Liver (tissue), 9 donors: ENCODE data around the gene GOT2. TPM values are rescaled to one million over a fixed set of nuclear protein-coding genes. Genes with fewer than 3 reads are reported as not detected.
A peak's percentile ranks its signal among the peaks of the same experiment; 100 is the strongest.

Source experiments
- DNase-seq: peaks from one replicate; pipeline ENCODE4 v3.0.0-alpha.2; 2017; ENCODE audit warnings: low spot score
- H3K27ac ChIP-seq, 2 donors: one replicate each; pipeline ENCODE4 v1.7.0; 2013; ENCODE audit warnings: inconsistent platforms in 2 of 2, low read length in 2 of 2, control low read depth in 1 of 2, low read depth in 1 of 2, mild to moderate bottlenecking in 1 of 2
- H3K27me3 ChIP-seq, 4 donors: one replicate each; pipeline versions ENCODE4 v1.6.1 to v1.7.0; 2013; ENCODE audit warnings: low read length in 3 of 4, inconsistent platforms in 1 of 4, mild to moderate bottlenecking in 1 of 4, moderate library complexity in 1 of 4; ENCODE audit not compliant: control insufficient read depth in 4 of 4, insufficient read depth in 4 of 4
- H3K36me3 ChIP-seq, 4 donors: one replicate each; pipeline versions ENCODE4 v1.6.1 to v1.7.0; 2013; ENCODE audit warnings: low read length in 3 of 4, mild to moderate bottlenecking in 3 of 4, low read depth in 1 of 4, moderate library complexity in 1 of 4; ENCODE audit not compliant: control insufficient read depth in 4 of 4, insufficient read depth in 3 of 4
- H3K4me1 ChIP-seq, 4 donors: one replicate each; pipeline versions ENCODE4 v1.6.1 to v1.7.0; 2013; ENCODE audit warnings: low read length in 3 of 4, mild to moderate bottlenecking in 3 of 4, moderate library complexity in 1 of 4; ENCODE audit not compliant: control insufficient read depth in 4 of 4, insufficient read depth in 4 of 4
- H3K4me3 ChIP-seq, 3 donors: one replicate each; pipeline versions ENCODE4 v1.6.1 to v1.7.0; 2013; ENCODE audit warnings: low read length in 3 of 3, control low read depth in 1 of 3, low read depth in 1 of 3, mild to moderate bottlenecking in 1 of 3
- H3K9ac ChIP-seq, 2 donors: one replicate each; pipeline ENCODE4 v1.7.0; 2013; ENCODE audit warnings: low read length in 2 of 2, mild to moderate bottlenecking in 2 of 2, moderate library complexity in 2 of 2, control low read depth in 1 of 2, low read depth in 1 of 2
- H3K9me3 ChIP-seq, 4 donors: one replicate each; pipeline versions ENCODE4 v1.6.1 to v1.7.0; 2013; ENCODE audit warnings: low read length in 3 of 4; ENCODE audit not compliant: control insufficient read depth in 4 of 4
- EGR1 ChIP-seq, 2 donors: IDR thresholded peaks; 2 replicates each; pipeline ENCODE4 v1.6.1; 2016 to 2018; ENCODE audit warnings: antibody characterized with exemption in 2 of 2, low read depth in 2 of 2
- FOXA2 ChIP-seq: IDR thresholded peaks from 2 replicates; pipeline ENCODE4 v1.6.1; 2016; ENCODE audit warnings: antibody characterized with exemption
- GABPA ChIP-seq, 2 donors: IDR thresholded peaks in 1 of 2; conservative IDR thresholded peaks in 1 of 2; 2 replicates each; pipeline ENCODE4 v1.6.1; 2016; ENCODE audit warnings: antibody characterized with exemption in 2 of 2, mild to moderate bottlenecking in 1 of 2, moderate library complexity in 1 of 2
- HNF4A ChIP-seq, 2 donors: conservative IDR thresholded peaks; 2 replicates each; pipeline ENCODE4 v1.6.1; 2016; ENCODE audit warnings: antibody characterized with exemption in 2 of 2, mild to moderate bottlenecking in 2 of 2
- HNF4G ChIP-seq: IDR thresholded peaks from 2 replicates; pipeline ENCODE4 v1.6.1; 2016; ENCODE audit warnings: antibody characterized with exemption
- JUND ChIP-seq, 2 donors: IDR thresholded peaks; 2 replicates each; pipeline ENCODE4 v1.6.1; 2016; ENCODE audit warnings: antibody characterized with exemption in 2 of 2
- NR2F2 ChIP-seq: IDR thresholded peaks from 2 replicates; pipeline ENCODE4 v1.6.1; 2016; ENCODE audit warnings: antibody characterized with exemption
- RAD21 ChIP-seq, 2 donors: IDR thresholded peaks; 2 replicates each; pipeline ENCODE4 v1.6.1; 2016; ENCODE audit warnings: antibody characterized with exemption in 2 of 2, mild to moderate bottlenecking in 2 of 2
- RXRA ChIP-seq, 2 donors: IDR thresholded peaks; 2 replicates each; pipeline ENCODE4 v1.6.1; 2017 to 2018; ENCODE audit warnings: antibody characterized with exemption in 2 of 2, mild to moderate bottlenecking in 1 of 2
- SP1 ChIP-seq: IDR thresholded peaks from 2 replicates; pipeline ENCODE4 v1.6.1; 2018; ENCODE audit warnings: antibody characterized with exemption, mild to moderate bottlenecking
- TAF1 ChIP-seq: conservative IDR thresholded peaks from 2 replicates; pipeline ENCODE4 v1.6.1; 2016; ENCODE audit warnings: antibody characterized with exemption, mild to moderate bottlenecking
- YY1 ChIP-seq: IDR thresholded peaks from 2 replicates; pipeline ENCODE4 v1.6.1; 2016; ENCODE audit warnings: antibody characterized with exemption, mild to moderate bottlenecking
- WGBS: extraction: QIAGEN DNeasy Blood & Tissue Kit; methylation state at CpG from one replicate; pipeline ENCODE4 v1.1.7; 2013; 5-methylcytosine and 5-hydroxymethylcytosine counted together
- polyA plus RNA-seq, 2 donors: library from polyadenylated mRNA; stranded (reverse) in 1 of 2; unstranded in 1 of 2; fragments of 200-250 nt in 1 of 2; fragments of >200 nt in 1 of 2; fragmentation: Nextera tagmentation in 1 of 2; extraction: Ambion mirVana in 1 of 2; gene quantifications; one replicate each; pipeline versions ENCODE4 v1.2.1 to v1.2.3, GENCODE V29; 2013 to 2015
- total RNA-seq, 2 donors: library from RNA; depleted of rRNA; stranded (reverse); fragments of >200 nt; gene quantifications; one replicate each; pipeline ENCODE4 v1.2.3, GENCODE V29; 2014
- TF ChIP-seq, protein P1 (sequence below): IDR thresholded peaks from 2 replicates; pipeline ENCODE4 v1.6.1; 2016; ENCODE audit warnings: antibody characterized with exemption, mild to moderate bottlenecking
- TF ChIP-seq, protein P2 (sequence below): IDR thresholded peaks from 2 replicates; pipeline ENCODE4 v1.6.1; 2016; ENCODE audit warnings: antibody characterized with exemption
- TF ChIP-seq, protein P3 (sequence below): fragments of 150-350 bp; IDR thresholded peaks from 2 replicates; pipeline ENCODE4 v1.5.1; 2017; ENCODE audit warnings: improper control_type of control experiment, low read depth, low read length; ENCODE audit not compliant: missing input control
- TF ChIP-seq, protein P4 (sequence below): IDR thresholded peaks from 2 replicates; pipeline ENCODE4 v1.6.1; 2016; ENCODE audit warnings: antibody characterized with exemption
- donor health status: healthy.
- donor health status: healthy.
- donor health status: healthy.
- donor health status: healthy.
- donor health status: healthy.

Gene GOT2
- total and polyA plus RNA-seq, 4 donors: 80.2 to 216 (median 136) TPM

DNA sequence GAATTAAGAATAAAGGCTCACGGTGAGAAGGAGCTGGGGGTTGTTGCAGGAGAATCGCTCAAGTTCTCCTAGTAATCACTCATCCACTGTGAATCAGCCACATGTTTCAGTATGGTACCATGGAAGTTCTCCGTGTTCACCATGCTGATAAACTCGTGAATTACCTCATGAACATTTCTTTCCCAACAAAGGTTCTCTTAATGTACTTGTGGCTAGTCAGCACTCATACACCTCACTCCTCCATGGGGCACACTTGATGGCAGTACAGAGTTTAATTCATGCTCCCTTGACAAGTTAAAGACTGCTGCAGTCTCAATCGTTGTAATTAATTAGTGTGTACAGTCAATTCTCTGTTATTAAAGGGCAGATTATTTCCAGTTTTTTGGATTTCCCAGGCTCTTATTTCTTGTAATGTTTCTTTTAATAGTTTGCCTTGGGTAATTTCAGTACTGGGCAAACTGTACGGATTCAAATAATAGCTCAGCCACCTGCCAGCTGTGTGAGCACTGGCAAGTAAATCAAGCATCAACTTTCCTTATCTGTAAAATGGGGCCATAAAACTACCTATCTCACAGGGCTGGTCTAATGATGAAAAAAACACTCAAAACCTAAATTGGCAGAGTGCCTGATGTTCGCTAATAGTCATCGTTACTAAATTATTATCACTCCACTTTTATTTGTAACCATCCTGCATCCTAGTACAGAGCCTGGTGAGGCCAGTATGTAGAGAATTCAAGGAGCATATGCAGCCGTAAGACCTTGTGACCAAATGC is 6.1 kb downstream of the GOT2 start:
- TF ChIP-seq TAF1 (no peak), HNF4A (conservative IDR thresholded peaks at IDR 0.05) (peak in 1 of 2 donors; percentile 4), GABPA (IDR thresholded peaks at IDR 0.05 in 1 of 2, conservative IDR thresholded peaks at IDR 0.05 in 1 of 2) (no peak), HNF4G (no peak), JUND (IDR thresholded peaks at IDR 0.05) (no peak), YY1 (no peak), EGR1 (IDR thresholded peaks at IDR 0.05; ENCODE audit: low read depth in 2 of 2) (no peak)
- TF ChIP-seq, protein P1, sequence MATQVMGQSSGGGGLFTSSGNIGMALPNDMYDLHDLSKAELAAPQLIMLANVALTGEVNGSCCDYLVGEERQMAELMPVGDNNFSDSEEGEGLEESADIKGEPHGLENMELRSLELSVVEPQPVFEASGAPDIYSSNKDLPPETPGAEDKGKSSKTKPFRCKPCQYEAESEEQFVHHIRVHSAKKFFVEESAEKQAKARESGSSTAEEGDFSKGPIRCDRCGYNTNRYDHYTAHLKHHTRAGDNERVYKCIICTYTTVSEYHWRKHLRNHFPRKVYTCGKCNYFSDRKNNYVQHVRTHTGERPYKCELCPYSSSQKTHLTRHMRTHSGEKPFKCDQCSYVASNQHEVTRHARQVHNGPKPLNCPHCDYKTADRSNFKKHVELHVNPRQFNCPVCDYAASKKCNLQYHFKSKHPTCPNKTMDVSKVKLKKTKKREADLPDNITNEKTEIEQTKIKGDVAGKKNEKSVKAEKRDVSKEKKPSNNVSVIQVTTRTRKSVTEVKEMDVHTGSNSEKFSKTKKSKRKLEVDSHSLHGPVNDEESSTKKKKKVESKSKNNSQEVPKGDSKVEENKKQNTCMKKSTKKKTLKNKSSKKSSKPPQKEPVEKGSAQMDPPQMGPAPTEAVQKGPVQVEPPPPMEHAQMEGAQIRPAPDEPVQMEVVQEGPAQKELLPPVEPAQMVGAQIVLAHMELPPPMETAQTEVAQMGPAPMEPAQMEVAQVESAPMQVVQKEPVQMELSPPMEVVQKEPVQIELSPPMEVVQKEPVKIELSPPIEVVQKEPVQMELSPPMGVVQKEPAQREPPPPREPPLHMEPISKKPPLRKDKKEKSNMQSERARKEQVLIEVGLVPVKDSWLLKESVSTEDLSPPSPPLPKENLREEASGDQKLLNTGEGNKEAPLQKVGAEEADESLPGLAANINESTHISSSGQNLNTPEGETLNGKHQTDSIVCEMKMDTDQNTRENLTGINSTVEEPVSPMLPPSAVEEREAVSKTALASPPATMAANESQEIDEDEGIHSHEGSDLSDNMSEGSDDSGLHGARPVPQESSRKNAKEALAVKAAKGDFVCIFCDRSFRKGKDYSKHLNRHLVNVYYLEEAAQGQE: no peak
- H3K4me1 ChIP-seq: peaks cover 11 to 84% (median 76%) of the 10 kb centered on the region in 4 donors
- peak overlapping the region; percentile 86 to 96 for H3K27ac ChIP-seq
- no peaks in the 10 kb centered on the region for H3K27me3 ChIP-seq
- no peak overlapping the region for H3K4me3 ChIP-seq
- 47% methylated on average over 9 of the region's 9 CpGs for WGBS
- peaks cover 0 to 6% (median under 1%) of the 10 kb centered on the region in 4 donors for H3K36me3 ChIP-seq
- no peak for DNase-seq
- H3K9ac ChIP-seq: peak overlapping the region in 1 of 2 donors; percentile 94
- H3K9me3 ChIP-seq: no peaks in the 10 kb centered on the region

DNA sequence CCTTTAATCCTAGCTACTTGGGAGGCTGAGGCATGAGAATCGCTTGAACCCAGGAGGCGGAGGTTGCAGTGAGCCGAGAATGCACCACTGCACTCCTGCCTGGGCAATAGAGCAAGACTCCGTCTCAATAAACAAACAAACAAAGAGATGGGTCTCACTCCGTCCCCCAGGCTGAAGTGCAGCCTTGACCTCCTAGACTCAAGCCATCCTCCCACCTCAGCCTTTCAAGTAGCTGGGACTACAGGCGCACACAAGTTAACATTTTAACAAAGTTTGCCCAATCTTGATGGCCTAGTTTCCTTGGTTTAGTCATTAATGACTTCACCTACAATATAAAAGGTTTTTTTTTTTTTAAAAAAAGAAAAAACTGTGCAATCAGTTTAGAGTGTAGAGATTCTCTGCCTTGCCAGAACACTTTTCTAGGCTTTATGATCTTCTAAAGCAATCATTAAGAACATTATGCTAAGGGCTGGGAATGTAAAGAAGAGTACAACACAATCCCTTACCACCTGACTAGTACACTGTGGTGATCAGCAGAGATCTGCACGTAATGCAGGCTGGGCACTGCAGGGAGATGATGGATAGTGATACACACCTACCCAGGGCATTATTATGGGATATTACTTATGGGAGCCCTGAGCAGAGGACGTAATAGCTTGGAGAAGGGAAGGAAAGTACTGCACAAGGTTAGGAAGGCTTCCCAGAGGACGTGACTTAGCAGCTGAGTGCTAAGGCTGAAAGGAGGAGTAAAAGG is 6.9 kb downstream of the GOT2 start:
- H3K4me3 ChIP-seq: no peak overlapping the region
- H3K9me3 ChIP-seq: no peaks in the 10 kb centered on the region
- H3K36me3 ChIP-seq: peaks cover 0 to 6% (median 4%) of the 10 kb centered on the region in 4 donors
- WGBS: 40% methylated on average over 9 of the region's 9 CpGs
- H3K27me3 ChIP-seq: no peaks in the 10 kb centered on the region
- peak overlapping the region in 1 of 2 donors; percentile 94 for H3K9ac ChIP-seq
- H3K4me1 ChIP-seq: peaks cover 8 to 81% (median 75%) of the 10 kb centered on the region in 4 donors
- no peak for DNase-seq
- no peak for TF ChIP-seq RAD21 (IDR thresholded peaks at IDR 0.05)
- peak; percentile 17 to 31 for TF ChIP-seq JUND (IDR thresholded peaks at IDR 0.05)
- TF ChIP-seq NR2F2: no peak
- no peak for TF ChIP-seq TAF1
- no peak for TF ChIP-seq FOXA2
- TF ChIP-seq SP1: peak; percentile 38
- TF ChIP-seq, protein P2, sequence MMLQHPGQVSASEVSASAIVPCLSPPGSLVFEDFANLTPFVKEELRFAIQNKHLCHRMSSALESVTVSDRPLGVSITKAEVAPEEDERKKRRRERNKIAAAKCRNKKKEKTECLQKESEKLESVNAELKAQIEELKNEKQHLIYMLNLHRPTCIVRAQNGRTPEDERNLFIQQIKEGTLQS: no peak
- peak; percentile 52 to 53 for TF ChIP-seq RXRA (IDR thresholded peaks at IDR 0.05)
- TF ChIP-seq, protein P1: peak; percentile 57
- TF ChIP-seq YY1: no peak
- TF ChIP-seq, protein P3, sequence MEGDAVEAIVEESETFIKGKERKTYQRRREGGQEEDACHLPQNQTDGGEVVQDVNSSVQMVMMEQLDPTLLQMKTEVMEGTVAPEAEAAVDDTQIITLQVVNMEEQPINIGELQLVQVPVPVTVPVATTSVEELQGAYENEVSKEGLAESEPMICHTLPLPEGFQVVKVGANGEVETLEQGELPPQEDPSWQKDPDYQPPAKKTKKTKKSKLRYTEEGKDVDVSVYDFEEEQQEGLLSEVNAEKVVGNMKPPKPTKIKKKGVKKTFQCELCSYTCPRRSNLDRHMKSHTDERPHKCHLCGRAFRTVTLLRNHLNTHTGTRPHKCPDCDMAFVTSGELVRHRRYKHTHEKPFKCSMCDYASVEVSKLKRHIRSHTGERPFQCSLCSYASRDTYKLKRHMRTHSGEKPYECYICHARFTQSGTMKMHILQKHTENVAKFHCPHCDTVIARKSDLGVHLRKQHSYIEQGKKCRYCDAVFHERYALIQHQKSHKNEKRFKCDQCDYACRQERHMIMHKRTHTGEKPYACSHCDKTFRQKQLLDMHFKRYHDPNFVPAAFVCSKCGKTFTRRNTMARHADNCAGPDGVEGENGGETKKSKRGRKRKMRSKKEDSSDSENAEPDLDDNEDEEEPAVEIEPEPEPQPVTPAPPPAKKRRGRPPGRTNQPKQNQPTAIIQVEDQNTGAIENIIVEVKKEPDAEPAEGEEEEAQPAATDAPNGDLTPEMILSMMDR: no peak
- TF ChIP-seq, protein P4, sequence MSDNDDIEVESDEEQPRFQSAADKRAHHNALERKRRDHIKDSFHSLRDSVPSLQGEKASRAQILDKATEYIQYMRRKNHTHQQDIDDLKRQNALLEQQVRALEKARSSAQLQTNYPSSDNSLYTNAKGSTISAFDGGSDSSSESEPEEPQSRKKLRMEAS: no peak
- TF ChIP-seq HNF4A (conservative IDR thresholded peaks at IDR 0.05): peak; percentile 45 to 64
- peak overlapping the region; percentile 86 to 96 for H3K27ac ChIP-seq
